Gastrocnemius medialis (tissue), 4 donors: ENCODE results near the gene TXNDC11.

Source experiments
- CTCF ChIP-seq, 5 experiments: fragments of 450-650 bp in 3 of 5; fragments of 200-600 bp in 2 of 5; sonication (generic) in 2 of 5; IDR thresholded peaks in 4 of 5; conservative IDR thresholded peaks in 1 of 5; 1 replicate in 4 of 5; 2 replicates in 1 of 5; pipeline ENCODE4 v1.5.1; 2016 to 2019; ENCODE audit warnings: antibody characterized with exemption in 5 of 5, mild to moderate bottlenecking in 3 of 5, moderate library complexity in 3 of 5
- POLR2A ChIP-seq, 2 donors: fragments of 450-650 bp; IDR thresholded peaks; one replicate each; pipeline ENCODE4 v1.6.1; 2017; ENCODE audit warnings: antibody characterized with exemption in 2 of 2, mild to moderate bottlenecking in 2 of 2, moderate library complexity in 2 of 2

GRCh38 chr16:11755022-11755760 lies 12.5 kb upstream of the TXNDC11 start:
- TF ChIP-seq CTCF (IDR thresholded peaks at IDR 0.05 in 4 of 5, conservative IDR thresholded peaks at IDR 0.05 in 1 of 5) (no peak), POLR2A (IDR thresholded peaks at IDR 0.05) (no peak)
